ENCODE results near the gene OXA1L.

OXA1L gene

DNA sequence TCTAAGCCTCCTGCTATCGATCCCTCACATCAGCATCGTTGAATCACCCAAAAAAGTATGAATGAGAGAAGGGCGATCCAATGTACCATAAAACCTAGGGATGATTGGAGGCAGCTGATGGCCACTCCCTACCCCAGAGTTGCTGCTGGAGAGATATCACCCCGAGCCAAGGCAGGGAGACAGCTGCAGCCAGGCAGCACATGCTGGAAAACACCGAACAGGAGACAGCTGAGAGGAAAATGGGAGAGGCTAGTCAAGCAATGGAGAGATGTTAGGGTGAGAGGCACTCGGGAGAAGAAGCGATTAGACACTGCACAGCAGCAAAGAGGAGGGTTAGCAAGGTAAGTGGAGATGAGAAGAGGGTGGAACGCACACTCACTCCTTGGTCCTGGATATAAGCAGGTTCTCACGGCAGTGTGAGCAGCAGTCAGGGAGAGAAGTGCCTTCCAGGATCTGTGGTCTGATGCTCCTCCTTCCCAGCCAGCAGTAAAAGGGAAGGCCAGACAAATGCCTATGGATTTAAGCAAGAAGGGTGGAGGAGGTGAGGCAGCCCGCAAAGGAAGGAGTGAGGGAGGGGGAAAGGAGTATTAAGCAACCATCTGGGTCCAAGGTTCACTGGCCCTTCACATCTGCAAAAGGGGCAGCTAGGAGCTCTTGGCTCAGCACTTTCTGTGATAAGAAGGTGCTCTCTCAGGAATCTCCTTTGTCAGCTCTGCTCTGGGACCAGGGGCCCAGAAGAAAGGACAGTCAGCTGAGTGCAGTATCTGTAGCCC is 48.6 kb downstream of the OXA1L start, which contains the start of gene SLC7A7:
TSS of gene SLC7A7 (minus strand) at position 495 of the 773 bp plus-strand sequence. CDS start 2,037 bp downstream, outside the sequence.
- DNase-seq (ENCODE audit: low read depth), result no peak
- no peak within 1 kb of the TSS for H3K4me3 ChIP-seq (ENCODE audit: low read depth, low read length)
- TF ChIP-seq, protein P1, sequence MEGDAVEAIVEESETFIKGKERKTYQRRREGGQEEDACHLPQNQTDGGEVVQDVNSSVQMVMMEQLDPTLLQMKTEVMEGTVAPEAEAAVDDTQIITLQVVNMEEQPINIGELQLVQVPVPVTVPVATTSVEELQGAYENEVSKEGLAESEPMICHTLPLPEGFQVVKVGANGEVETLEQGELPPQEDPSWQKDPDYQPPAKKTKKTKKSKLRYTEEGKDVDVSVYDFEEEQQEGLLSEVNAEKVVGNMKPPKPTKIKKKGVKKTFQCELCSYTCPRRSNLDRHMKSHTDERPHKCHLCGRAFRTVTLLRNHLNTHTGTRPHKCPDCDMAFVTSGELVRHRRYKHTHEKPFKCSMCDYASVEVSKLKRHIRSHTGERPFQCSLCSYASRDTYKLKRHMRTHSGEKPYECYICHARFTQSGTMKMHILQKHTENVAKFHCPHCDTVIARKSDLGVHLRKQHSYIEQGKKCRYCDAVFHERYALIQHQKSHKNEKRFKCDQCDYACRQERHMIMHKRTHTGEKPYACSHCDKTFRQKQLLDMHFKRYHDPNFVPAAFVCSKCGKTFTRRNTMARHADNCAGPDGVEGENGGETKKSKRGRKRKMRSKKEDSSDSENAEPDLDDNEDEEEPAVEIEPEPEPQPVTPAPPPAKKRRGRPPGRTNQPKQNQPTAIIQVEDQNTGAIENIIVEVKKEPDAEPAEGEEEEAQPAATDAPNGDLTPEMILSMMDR (IDR thresholded peaks at IDR 0.05; ENCODE audit: control insufficient read depth, extremely low read depth, insufficient read depth), result no peak

DNA sequence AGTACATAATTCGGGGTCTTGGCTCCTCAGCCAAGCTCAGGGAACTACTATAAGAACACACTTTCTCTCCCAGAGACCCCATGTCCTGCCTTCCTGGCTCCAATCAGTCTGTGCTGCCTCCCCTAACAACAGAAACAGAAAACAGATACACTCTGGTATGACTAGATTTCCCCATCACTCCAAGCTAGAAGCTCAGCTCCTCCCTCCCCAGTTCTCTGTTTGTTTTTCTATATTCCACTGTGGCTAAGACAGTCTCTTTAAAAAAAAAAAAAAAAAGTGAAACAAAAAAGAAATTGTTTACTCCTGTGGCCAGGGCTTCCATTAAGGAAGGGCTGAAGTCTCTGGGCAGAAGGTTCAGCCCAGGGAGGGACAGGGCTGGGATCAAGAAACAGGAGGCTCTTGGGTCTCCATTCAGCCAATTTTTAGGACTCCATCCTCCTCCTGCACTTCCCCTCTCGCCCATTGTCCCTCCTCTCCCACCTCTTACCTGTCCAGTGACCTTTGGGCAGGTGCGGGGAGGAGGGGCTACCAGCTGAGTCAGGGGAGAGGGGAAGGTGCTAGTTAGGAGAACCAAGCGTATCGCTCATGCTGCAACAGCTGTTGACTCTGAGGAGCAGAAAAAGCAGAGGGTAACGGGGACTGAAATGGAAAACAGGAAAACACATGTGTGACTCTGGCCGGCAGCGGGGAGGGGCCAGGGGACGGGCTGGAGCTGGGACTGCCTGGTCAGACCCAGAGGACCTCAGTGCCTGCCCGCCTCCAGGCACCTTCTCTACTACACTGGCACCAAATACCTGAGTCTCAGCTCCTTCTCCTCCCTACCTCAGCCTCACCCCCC is 52.9 kb downstream of the OXA1L start:
- H3K4me3 ChIP-seq (ENCODE audit: low read depth, low read length), result no peak overlapping the region
- TF ChIP-seq, protein P1 (IDR thresholded peaks at IDR 0.05; ENCODE audit: control insufficient read depth, extremely low read depth, insufficient read depth), result no peak
- no peak for DNase-seq (ENCODE audit: low read depth)

DNA sequence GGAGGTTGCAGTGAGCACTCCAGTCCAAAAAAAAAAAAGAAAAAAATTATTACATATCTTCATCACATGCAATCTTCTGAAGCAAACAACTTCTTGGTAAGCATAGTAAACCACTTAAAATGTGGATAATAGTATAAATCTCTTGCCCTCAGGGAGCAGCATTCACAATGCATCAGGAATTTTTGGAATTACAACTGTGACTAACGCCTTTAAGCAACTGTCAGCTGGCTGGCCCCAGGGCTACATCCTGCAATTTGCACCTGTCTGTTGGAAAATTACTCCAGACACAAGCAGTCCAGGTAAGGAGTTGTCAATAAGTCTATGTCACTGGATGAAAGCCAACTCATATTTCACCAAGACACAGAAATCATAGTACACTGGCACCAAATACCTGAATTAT is 54.2 kb downstream of the OXA1L start:
- TF ChIP-seq, protein P1 (IDR thresholded peaks at IDR 0.05; ENCODE audit: control insufficient read depth, extremely low read depth, insufficient read depth), result no peak
- DNase-seq (ENCODE audit: low read depth), result no peak
- H3K4me3 ChIP-seq (ENCODE audit: low read depth, low read length), result no peak overlapping the region

DNA sequence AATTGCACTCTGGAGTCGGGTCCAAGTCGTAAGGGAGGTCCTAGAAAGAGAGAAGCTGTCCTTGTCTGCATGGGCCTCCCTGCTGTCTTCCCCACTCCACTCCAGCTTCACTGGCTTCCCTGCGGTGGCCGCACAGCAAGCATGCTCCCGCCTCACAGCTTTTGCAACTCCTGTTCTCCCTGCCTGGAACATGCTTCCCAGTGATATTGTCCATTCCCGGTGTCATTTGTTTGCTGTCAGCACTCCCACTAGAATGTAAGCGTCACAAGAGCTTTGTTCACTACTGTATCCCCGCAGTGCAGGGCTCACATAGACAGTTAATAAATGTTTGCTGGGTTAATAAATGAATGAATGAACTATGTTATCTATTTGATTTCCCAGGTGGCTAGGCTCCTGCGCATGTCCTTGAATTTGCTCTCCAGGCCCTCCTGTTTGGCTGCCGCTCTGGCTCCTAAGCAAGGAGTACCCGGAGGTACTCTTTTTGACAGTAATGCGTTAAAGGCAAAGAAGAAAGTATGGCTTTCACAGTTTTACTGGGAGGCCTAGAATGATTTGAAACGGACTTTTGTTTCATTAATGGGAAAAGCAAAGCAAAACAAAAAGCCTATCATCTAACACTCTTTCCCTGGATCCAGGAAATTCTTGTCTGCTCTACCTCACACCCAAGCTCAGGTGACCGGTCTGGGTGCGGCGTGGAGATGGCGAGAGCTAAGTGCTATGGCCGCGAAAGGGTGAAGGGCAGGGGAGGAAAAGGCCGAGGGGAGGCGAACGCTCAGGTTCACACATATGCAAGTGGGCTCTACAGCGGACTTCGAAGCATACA is 54.9 kb downstream of the OXA1L start:
- no peak overlapping the region for H3K4me3 ChIP-seq (ENCODE audit: low read depth, low read length)
- DNase-seq (ENCODE audit: low read depth), result no peak
- TF ChIP-seq, protein P1 (IDR thresholded peaks at IDR 0.05; ENCODE audit: control insufficient read depth, extremely low read depth, insufficient read depth), result no peak

DNA sequence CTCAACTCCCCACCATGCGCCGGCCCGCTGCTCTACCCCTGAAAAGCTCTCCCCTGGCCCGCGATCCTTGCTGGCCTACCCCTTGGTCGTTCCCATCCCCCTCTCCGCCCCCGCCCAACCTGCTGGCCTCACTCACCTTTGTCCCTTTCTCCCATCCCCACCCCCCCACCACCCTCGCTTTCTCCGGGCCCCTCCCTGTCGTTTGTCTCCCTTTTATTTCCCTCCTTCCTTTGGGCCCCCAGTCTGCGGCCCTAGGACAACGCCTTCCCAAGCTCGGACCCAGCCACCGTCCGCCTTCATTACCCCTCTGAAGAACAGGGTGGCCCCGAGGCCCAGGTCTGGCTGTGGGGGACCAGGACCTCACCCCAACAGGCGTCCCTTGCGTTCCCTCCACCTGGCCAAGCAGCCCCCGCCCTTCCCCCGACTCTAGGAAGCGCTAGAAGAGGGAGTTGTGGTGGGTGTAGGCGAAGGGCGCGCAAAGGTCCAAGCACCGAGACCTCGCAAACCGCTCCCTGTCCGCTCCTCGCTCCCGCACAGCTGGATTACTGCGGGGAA is 55.6 kb downstream of the OXA1L start:
- DNase-seq (ENCODE audit: low read depth), result no peak
- no peak overlapping the region for H3K4me3 ChIP-seq (ENCODE audit: low read depth, low read length)
- TF ChIP-seq, protein P1 (IDR thresholded peaks at IDR 0.05; ENCODE audit: control insufficient read depth, extremely low read depth, insufficient read depth), result no peak

All from LNCaP clone FGC (cell line).